ENCODE measurements around the gene MARCHF3. TPM values are rescaled to one million over a fixed set of nuclear protein-coding genes. Genes with fewer than 3 reads are reported as not detected.

The MARCHF3 gene
- total and polyA plus RNA-seq, 2 donors (not counting 3 experiments of a cell fraction or from before 2014, with no cell fraction given), result 31.9 to 35.0 TPM

- no TSS peak for BruUV-seq (replicated peaks)
Observed at GRCh38 chr5:126900796-126901195, 129.6 kb downstream of the MARCHF3 start.

More at GRCh38 chr5:126900796-126901195, 129.6 kb downstream of the MARCHF3 start:
- dilution Hi-C loops (cut with MboI; ENCODE audit: extremely low pct_ligation_motif_present, low sequenced_read_pairs), result no loop called here
- Histone ChIP-seq H4K20me1 (replicated peaks; ENCODE audit: control insufficient read depth, extremely low read depth, insufficient read depth, low read length) (no peaks in the 10 kb centered on the region), H3K36me3 (ENCODE audit: control insufficient read depth in 2 of 2, extremely low read depth in 1 of 2, insufficient read depth in 2 of 2, low read length in 2 of 2) (peaks cover 0 to 2% of the 10 kb centered on the region in 2 experiments), H3K79me2 (ENCODE audit: control insufficient read depth, insufficient read depth, low read length) (no peaks in the 10 kb centered on the region), H3K9me3 (replicated peaks; ENCODE audit: control insufficient read depth, insufficient read depth, low read length) (no peaks in the 10 kb centered on the region), H3K4me2 (ENCODE audit: insufficient read depth, low read length) (no peak overlapping the region), H3K9me1 (replicated peaks; ENCODE audit: control insufficient read depth, extremely low read depth, insufficient read depth, low read length) (no peaks in the 10 kb centered on the region), H3K9ac (replicated peaks; ENCODE audit: extremely low read depth, insufficient read depth, low read length) (no peak overlapping the region), H3K27ac (ENCODE audit: insufficient read depth, low read depth, low read length) (no peak overlapping the region), H2AFZ (ENCODE audit: low read depth, low read length) (no peak overlapping the region), H3K4me1 (ENCODE audit: control insufficient read depth, extremely low read depth, insufficient read depth, low read length) (no peaks in the 10 kb centered on the region), H3K4me3 (replicated peaks in 1 of 3; ENCODE audit: insufficient read depth in 1 of 3, low read depth in 1 of 3, low read length in 3 of 3) (no peak overlapping the region), H3K27me3 (ENCODE audit: control insufficient read depth in 2 of 2, insufficient read depth in 2 of 2, low read length in 2 of 2) (no peaks in the 10 kb centered on the region)
- ChIA-PET CTCF (no interaction called here), POLR2A (no interaction called here)
- TF ChIP-seq CTCF (IDR thresholded peaks at IDR 0.05; ENCODE audit: extremely low read depth in 1 of 2, insufficient read depth in 1 of 2, low read depth in 1 of 2, low read length in 2 of 2), result no peak
- TF ChIP-seq MYC (IDR thresholded peaks at IDR 0.05; ENCODE audit: low read depth, low read length), result no peak
- no peak for TF ChIP-seq POLR2AphosphoS5 (IDR thresholded peaks at IDR 0.05; ENCODE audit: insufficient read depth, low read depth, low read length)
- no peak for TF ChIP-seq POLR2A (IDR thresholded peaks at IDR 0.05; ENCODE audit: low read depth, low read length)
- TF ChIP-seq EZH2 (IDR thresholded peaks at IDR 0.05; ENCODE audit: borderline replicate concordance, low read depth, low read length, severe bottlenecking), result no peak
- TF ChIP-seq GATA2 (IDR thresholded peaks at IDR 0.05; ENCODE audit: insufficient read depth, insufficient read length, low read depth, low read length), result no peak
- no peak for TF ChIP-seq JUN (IDR thresholded peaks at IDR 0.05; ENCODE audit: borderline replicate concordance, insufficient read depth, insufficient read length, low read depth)
- TF ChIP-seq FOS (IDR thresholded peaks at IDR 0.05; ENCODE audit: borderline replicate concordance, insufficient read depth, low read length), result no peak
- no peak for TF ChIP-seq MAX (IDR thresholded peaks at IDR 0.05; ENCODE audit: insufficient read depth, insufficient read length)
- intact Hi-C loops (cut with micrococcal nuclease), result no loop called here
- no peak for DNase-seq (ENCODE audit: low read depth, low spot score)
- no peak for FAIRE-seq

Data from endothelial cell of umbilical vein (primary cell).